OCI-LY1 (cell line): ENCODE measurements around the gene HAX1.
"Not testable (repeated sequence)": the region's sequence is repeated elsewhere in the genome, so short reads cannot be mapped to it uniquely, and the experiment has no call there.

Experiments
- H2AFZ ChIP-seq: fragments of 200-600 bp; sonication (generic), shearing (Covaris generic); 2 replicates; pipeline ENCODE4 v1.6.0; 2014; ENCODE audit warnings: antibody characterized with exemption, mild to moderate bottlenecking, low read length
- H3F3A ChIP-seq: fragments of 200-600 bp; sonication (generic), shearing (Covaris generic); 2 replicates; pipeline ENCODE4 v1.6.0; 2014; ENCODE audit warnings: mild to moderate bottlenecking, antibody characterized with exemption, low read length, moderate library complexity; ENCODE audit not compliant: insufficient read depth
- H3K27ac ChIP-seq: fragments of 200-600 bp; sonication (generic); 2 replicates; pipeline ENCODE4 v1.5.1; 2014; ENCODE audit warnings: low read length, mixed run types, mild to moderate bottlenecking, low read depth; ENCODE audit not compliant: poor library complexity, severe bottlenecking
- H3K27me3 ChIP-seq: fragments of 200-600 bp; sonication (generic); 2 replicates; pipeline ENCODE4 v1.6.0; 2014; ENCODE audit warnings: antibody characterized with exemption, mild to moderate bottlenecking, low read length, moderate library complexity; ENCODE audit not compliant: insufficient read depth
- H3K36me3 ChIP-seq: fragments of 200-600 bp; sonication (generic); 2 replicates; pipeline ENCODE4 v1.6.1; 2014; ENCODE audit warnings: mild to moderate bottlenecking, antibody characterized with exemption, low read length, moderate library complexity, mixed read lengths; ENCODE audit not compliant: insufficient read depth
- H3K4me1 ChIP-seq: fragments of 200-600 bp; sonication (generic); 2 replicates; pipeline ENCODE4 v1.5.1; 2014; ENCODE audit warnings: mild to moderate bottlenecking, low read length, moderate library complexity; ENCODE audit not compliant: insufficient read depth, severe bottlenecking
- H3K4me2 ChIP-seq: fragments of 200-600 bp; sonication (generic), shearing (Covaris generic); 2 replicates; pipeline ENCODE4 v1.6.1; 2014; ENCODE audit warnings: low read length
- H3K4me3 ChIP-seq: fragments of 200-600 bp; sonication (generic); 2 replicates; pipeline ENCODE4 v1.5.1; 2014; ENCODE audit warnings: low read length, low read depth, mild to moderate bottlenecking, mixed read lengths; ENCODE audit not compliant: poor library complexity, severe bottlenecking
- H3K79me2 ChIP-seq: fragments of 200-600 bp; shearing (Covaris generic); 2 replicates; pipeline ENCODE4 v1.6.1; 2016; ENCODE audit warnings: mixed run types, low read length, mixed read lengths; ENCODE audit not compliant: insufficient read depth
- H3K9ac ChIP-seq: fragments of 200-600 bp; sonication (generic), shearing (Covaris generic); 2 replicates; pipeline ENCODE4 v1.6.1; 2014; ENCODE audit warnings: mild to moderate bottlenecking, low read length, mixed read lengths
- H3K9me2 ChIP-seq: fragments of 200-600 bp; sonication (generic), shearing (Covaris generic); 2 replicates; pipeline ENCODE4 v1.6.1; 2014; ENCODE audit warnings: low read depth, mild to moderate bottlenecking, low read length, mixed read lengths
- H3K9me3 ChIP-seq: fragments of 200-600 bp; shearing (Covaris generic); 2 replicates; pipeline ENCODE4 v1.6.1; 2014; ENCODE audit warnings: low read length, mixed read lengths
- H4K20me1 ChIP-seq: fragments of 200-600 bp; sonication (generic), shearing (Covaris generic); 2 replicates; pipeline ENCODE4 v1.6.0; 2016; ENCODE audit warnings: mild to moderate bottlenecking, low read length; ENCODE audit not compliant: insufficient read depth
- EZH2 ChIP-seq: fragments of 200-600 bp; sonication (generic), shearing (Covaris generic); IDR thresholded peaks from 2 replicates; pipeline ENCODE4 v1.8.0; 2017; ENCODE audit warnings: borderline replicate concordance, mixed run types, mild to moderate bottlenecking, antibody characterized with exemption, low read length, moderate library complexity, mixed read lengths
- TF ChIP-seq, protein P1 (sequence below): fragments of 200-600 bp; sonication (generic), shearing (Covaris generic); IDR thresholded peaks from 2 replicates; pipeline ENCODE4 v1.5.1; 2017; ENCODE audit warnings: mild to moderate bottlenecking, antibody characterized with exemption, low read length, moderate library complexity, mixed read lengths

HAX1 gene

DNA sequence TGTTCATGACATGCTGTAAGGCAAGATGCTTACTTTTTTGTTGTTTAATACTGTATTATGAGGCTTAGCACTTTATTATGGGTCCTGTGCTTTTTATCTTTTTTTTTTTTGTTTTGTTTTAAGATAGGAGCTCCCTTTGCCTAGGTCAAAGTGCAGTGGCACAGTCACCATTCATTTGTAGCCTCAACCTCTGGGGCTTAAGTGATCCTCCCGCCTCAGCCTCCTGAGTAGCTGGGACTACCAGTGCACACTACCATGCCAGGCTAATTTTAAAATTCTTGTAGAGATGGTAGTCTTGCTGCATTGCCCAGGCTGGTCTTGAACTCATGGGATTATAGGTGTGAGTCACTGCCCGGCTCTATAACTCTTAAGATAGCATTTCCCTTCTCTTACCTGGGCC, 47.1 kb upstream of the HAX1 start:
- Histone ChIP-seq H3K4me3 (no peak overlapping the region), H3K27me3 (no peaks in the 10 kb centered on the region), H2AFZ (no peak overlapping the region), H3K9me2 (no peaks in the 10 kb centered on the region), H3K27ac (no peak overlapping the region), H3K9ac (no peak overlapping the region), H3K36me3 (peaks cover 85% of the 10 kb centered on the region), H4K20me1 (no peaks in the 10 kb centered on the region), H3K79me2 (peaks cover 55% of the 10 kb centered on the region), H3K4me1 (peaks cover 26% of the 10 kb centered on the region), H3K4me2 (no peak overlapping the region), H3K9me3 (no peaks in the 10 kb centered on the region), H3F3A (no peaks in the 10 kb centered on the region)
- TF ChIP-seq, protein P1, sequence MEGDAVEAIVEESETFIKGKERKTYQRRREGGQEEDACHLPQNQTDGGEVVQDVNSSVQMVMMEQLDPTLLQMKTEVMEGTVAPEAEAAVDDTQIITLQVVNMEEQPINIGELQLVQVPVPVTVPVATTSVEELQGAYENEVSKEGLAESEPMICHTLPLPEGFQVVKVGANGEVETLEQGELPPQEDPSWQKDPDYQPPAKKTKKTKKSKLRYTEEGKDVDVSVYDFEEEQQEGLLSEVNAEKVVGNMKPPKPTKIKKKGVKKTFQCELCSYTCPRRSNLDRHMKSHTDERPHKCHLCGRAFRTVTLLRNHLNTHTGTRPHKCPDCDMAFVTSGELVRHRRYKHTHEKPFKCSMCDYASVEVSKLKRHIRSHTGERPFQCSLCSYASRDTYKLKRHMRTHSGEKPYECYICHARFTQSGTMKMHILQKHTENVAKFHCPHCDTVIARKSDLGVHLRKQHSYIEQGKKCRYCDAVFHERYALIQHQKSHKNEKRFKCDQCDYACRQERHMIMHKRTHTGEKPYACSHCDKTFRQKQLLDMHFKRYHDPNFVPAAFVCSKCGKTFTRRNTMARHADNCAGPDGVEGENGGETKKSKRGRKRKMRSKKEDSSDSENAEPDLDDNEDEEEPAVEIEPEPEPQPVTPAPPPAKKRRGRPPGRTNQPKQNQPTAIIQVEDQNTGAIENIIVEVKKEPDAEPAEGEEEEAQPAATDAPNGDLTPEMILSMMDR = no peak
- TF ChIP-seq EZH2 = no peak

DNA sequence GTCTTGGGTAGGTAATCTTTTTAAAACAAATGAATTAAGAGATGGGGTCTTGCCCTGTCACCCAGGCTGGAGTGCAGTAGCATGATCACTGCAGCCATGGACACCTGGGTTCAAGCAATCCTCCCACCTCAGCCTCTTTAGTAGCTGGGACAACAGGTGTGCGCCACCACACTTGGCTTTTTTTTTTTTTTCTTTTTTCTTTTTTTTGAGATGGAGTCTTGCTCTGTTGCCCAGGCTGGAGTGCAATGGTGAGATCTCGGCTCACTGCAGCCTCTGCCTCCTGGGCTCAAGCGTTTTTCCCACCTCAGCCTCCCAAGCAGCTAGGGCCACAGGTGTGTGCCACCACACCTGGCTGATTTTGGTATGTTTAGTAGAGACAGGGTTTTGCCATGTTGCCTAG, 41.3 kb upstream of the HAX1 start:
- peaks cover 96% of the 10 kb centered on the region for H3K36me3 ChIP-seq
- peaks cover 11% of the 10 kb centered on the region for H3K79me2 ChIP-seq
- not testable (repeated sequence) for H4K20me1 ChIP-seq

DNA sequence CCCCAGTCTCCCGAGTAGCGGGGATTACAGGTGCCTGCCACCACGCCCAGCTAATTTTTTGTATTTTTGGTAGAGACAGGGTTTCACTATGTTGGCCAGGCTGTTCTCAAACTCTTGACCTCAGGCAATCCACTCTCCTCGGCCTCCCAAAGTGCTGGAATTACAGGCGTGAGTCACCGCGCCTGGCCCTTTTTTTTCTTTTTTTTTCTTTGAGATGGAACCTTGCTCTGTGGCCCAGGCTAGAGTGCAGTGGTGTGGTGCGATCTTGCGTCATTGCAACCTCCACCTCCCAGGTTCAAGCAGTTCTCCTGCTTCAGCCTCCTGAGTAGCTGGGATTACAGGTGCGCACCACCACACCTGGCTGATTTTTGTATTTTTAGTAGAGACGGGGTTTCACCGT, 39.3 kb upstream of the HAX1 start:
- peaks cover 11% of the 10 kb centered on the region for H3K79me2 ChIP-seq
- H3K27ac ChIP-seq, H3K4me3 ChIP-seq, H4K20me1 ChIP-seq, H3K9me2 ChIP-seq, H3F3A ChIP-seq, H3K9me3 ChIP-seq, H3K4me2 ChIP-seq, H2AFZ ChIP-seq, H3K4me1 ChIP-seq, H3K9ac ChIP-seq, H3K27me3 ChIP-seq: not testable (repeated sequence)
- peaks cover 96% of the 10 kb centered on the region for H3K36me3 ChIP-seq

More for the DNA sequence above, 41.3 kb upstream of the HAX1 start:
- not testable (repeated sequence) for H3K27ac ChIP-seq, H3K27me3 ChIP-seq, H3K4me1 ChIP-seq, H3K9ac ChIP-seq, H3F3A ChIP-seq, H3K4me3 ChIP-seq, H3K4me2 ChIP-seq, H3K9me2 ChIP-seq, H2AFZ ChIP-seq, H3K9me3 ChIP-seq

DNA sequence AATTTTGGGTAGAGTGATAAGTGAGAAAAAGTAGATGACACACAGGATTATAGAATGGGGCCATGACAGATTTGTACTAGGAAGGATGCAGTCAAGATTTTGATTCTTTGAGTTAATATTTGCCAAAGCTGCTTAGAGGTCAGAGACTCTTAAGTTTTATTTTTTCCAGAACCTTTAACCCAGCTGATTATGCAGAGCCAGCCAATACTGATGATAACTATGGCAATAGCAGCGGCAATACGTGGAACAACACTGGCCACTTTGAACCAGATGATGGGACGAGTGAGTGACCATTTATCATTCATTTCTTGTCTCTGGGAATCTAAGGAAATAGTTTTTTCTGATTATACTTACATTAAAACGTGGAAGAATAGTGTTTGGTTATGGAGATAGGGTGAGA, 35.6 kb upstream of the HAX1 start:
- H3K9me3 ChIP-seq = no peaks in the 10 kb centered on the region
- no peaks in the 10 kb centered on the region for H3F3A ChIP-seq
- H3K4me3 ChIP-seq = no peak overlapping the region
- H2AFZ ChIP-seq = no peak overlapping the region
- no peak overlapping the region for H3K4me2 ChIP-seq
- H4K20me1 ChIP-seq = 0 out of 2 replicates have a peak, but pooled peaks cover 3% of the 10 kb centered on the region
- H3K36me3 ChIP-seq = peaks cover 97% of the 10 kb centered on the region
- H3K79me2 ChIP-seq = peaks cover 19% of the 10 kb centered on the region
- no peaks in the 10 kb centered on the region for H3K4me1 ChIP-seq
- H3K9ac ChIP-seq = no peak overlapping the region
- H3K27ac ChIP-seq = no peak overlapping the region
- no peaks in the 10 kb centered on the region for H3K27me3 ChIP-seq
- TF ChIP-seq, protein P1 = no peak
- no peak for TF ChIP-seq EZH2
- H3K9me2 ChIP-seq = no peaks in the 10 kb centered on the region
